Hepatocyte (in vitro differentiated cells): Measurements from ENCODE around the gene KIFAP3. TPM values are rescaled to one million over a fixed set of nuclear protein-coding genes. Genes with fewer than 3 reads are reported as not detected.

ENCODE experiments used
- DNase-seq: peaks from one replicate; pipeline ENCODE4 v3.0.0-alpha.2; 2016; ENCODE audit warnings: low spot score
- H2AFZ ChIP-seq: fragments of 200-600 bp; sonication (generic); 2 replicates; pipeline ENCODE4 v1.6.0; 2016; ENCODE audit warnings: antibody characterized with exemption, mild to moderate bottlenecking
- H3K27ac ChIP-seq: fragments of 200-600 bp; sonication (generic); 2 replicates; pipeline ENCODE4 v1.5.1; 2016; ENCODE audit warnings: mild to moderate bottlenecking
- H3K27me3 ChIP-seq: fragments of 200-600 bp; sonication (generic); 2 replicates; pipeline ENCODE4 v1.6.1; 2016
- H3K36me3 ChIP-seq: fragments of 200-600 bp; sonication (generic); replicated peaks from 2 replicates; pipeline ENCODE4 v1.5.1; 2016; ENCODE audit warnings: low read depth; ENCODE audit not compliant: insufficient read depth
- H3K4me1 ChIP-seq: fragments of 200-600 bp; sonication (generic); 2 replicates; pipeline ENCODE4 v1.5.1; 2016; ENCODE audit warnings: mild to moderate bottlenecking, moderate library complexity; ENCODE audit not compliant: insufficient read depth
- H3K4me2 ChIP-seq: fragments of 200-600 bp; sonication (generic); 2 replicates; pipeline ENCODE4 v1.6.0; 2016
- H3K4me3 ChIP-seq: fragments of 200-600 bp; sonication (generic); 2 replicates; pipeline ENCODE4 v1.5.1; 2016; ENCODE audit warnings: mild to moderate bottlenecking
- H3K79me2 ChIP-seq: fragments of 200-600 bp; sonication (generic); 2 replicates; pipeline ENCODE4 v1.6.0; 2017; ENCODE audit warnings: mild to moderate bottlenecking
- H3K9me2 ChIP-seq: fragments of 200-600 bp; sonication (generic); replicated peaks from 2 replicates; pipeline ENCODE4 v1.6.0; 2017; ENCODE audit warnings: mild to moderate bottlenecking; ENCODE audit not compliant: insufficient read depth
- H3K9me3 ChIP-seq: fragments of 200-600 bp; sonication (generic); 2 replicates; pipeline ENCODE4 v1.5.1; 2016; ENCODE audit warnings: low read depth, mild to moderate bottlenecking
- H4K20me1 ChIP-seq: fragments of 200-600 bp; sonication (generic); 2 replicates; pipeline ENCODE4 v1.6.0; 2016; ENCODE audit warnings: mild to moderate bottlenecking; ENCODE audit not compliant: insufficient read depth, poor library complexity, severe bottlenecking
- CTCF ChIP-seq: fragments of 200-600 bp; sonication (generic); IDR thresholded peaks from 2 replicates; pipeline ENCODE4 v1.5.1; 2016; ENCODE audit warnings: antibody characterized with exemption, mild to moderate bottlenecking; ENCODE audit not compliant: poor library complexity
- EZH2 ChIP-seq: fragments of 200-600 bp; sonication (generic); IDR thresholded peaks from 2 replicates; pipeline ENCODE4 v1.6.1; 2016; ENCODE audit warnings: antibody characterized with exemption, mild to moderate bottlenecking, borderline replicate concordance
- EZH2phosphoT487 ChIP-seq: fragments of 200-600 bp; sonication (generic); IDR thresholded peaks from one replicate; pipeline ENCODE4 v1.6.1; 2018; ENCODE audit warnings: antibody characterized with exemption, mild to moderate bottlenecking, low read depth, moderate library complexity; ENCODE audit not compliant: unreplicated experiment, severe bottlenecking
- WGBS: methylation state at CpG from one replicate; pipeline ENCODE4 v1.1.6; 2016; ENCODE audit warnings: low lambda C conversion rate; ENCODE audit errors: missing lambda C conversion rate; 5-methylcytosine and 5-hydroxymethylcytosine counted together
- polyA plus RNA-seq: library from polyadenylated mRNA; unstranded; fragments of >200 nt; fragmentation: Nextera tagmentation; extraction: Ambion mirVana; gene quantifications from 2 replicates; pipeline ENCODE4 v1.2.1, GENCODE V29; 2016
- total RNA-seq: library from RNA; depleted of rRNA; stranded (reverse); fragments of >200 nt; gene quantifications from 2 replicates; pipeline ENCODE4 v1.2.3, GENCODE V29; 2014

The KIFAP3 gene
- total and polyA plus RNA-seq, 2 experiments from 2014 or later: 15.4 to 28.2 TPM

GRCh38 chr1:169958987-169959386, 115.5 kb downstream of the KIFAP3 start:
- Histone ChIP-seq H4K20me1 (no peaks in the 10 kb centered on the region), H2AFZ (no peak overlapping the region), H3K9me3 (no peaks in the 10 kb centered on the region), H3K9me2 (no peaks in the 10 kb centered on the region), H3K79me2 (no peaks in the 10 kb centered on the region), H3K36me3 (no peaks in the 10 kb centered on the region), H3K27ac (no peak overlapping the region), H3K4me1 (no peaks in the 10 kb centered on the region), H3K4me2 (no peak overlapping the region), H3K4me3 (no peak overlapping the region), H3K27me3 (no peaks in the 10 kb centered on the region)
- no peak for DNase-seq
- no peak for TF ChIP-seq EZH2phosphoT487
- TF ChIP-seq EZH2: no peak
- TF ChIP-seq CTCF: no peak
- 64% methylated on average over 3 of the region's 3 CpGs for whole genome bisulfite sequencing

GRCh38 chr1:169957884-169958283, 116.6 kb downstream of the KIFAP3 start:
- Histone ChIP-seq H3K79me2 (no peaks in the 10 kb centered on the region), H3K36me3 (no peaks in the 10 kb centered on the region), H4K20me1 (no peaks in the 10 kb centered on the region), H3K9me3 (no peaks in the 10 kb centered on the region), H3K4me1 (no peaks in the 10 kb centered on the region), H3K27ac (no peak overlapping the region), H3K4me3 (no peak overlapping the region), H3K4me2 (no peak overlapping the region), H3K9me2 (no peaks in the 10 kb centered on the region), H3K27me3 (no peaks in the 10 kb centered on the region), H2AFZ (no peak overlapping the region)
- no peak for DNase-seq
- WGBS: 72% methylated on average over 3 of the region's 3 CpGs
- TF ChIP-seq CTCF: no peak
- no peak for TF ChIP-seq EZH2
- TF ChIP-seq EZH2phosphoT487: no peak

- Histone ChIP-seq H3K9me3 (no peaks in the 10 kb centered on the region), H3K4me1 (no peaks in the 10 kb centered on the region)
- WGBS: 88% methylated on average over 1 of the region's 1 CpG
These were observed 123.4 kb downstream of the KIFAP3 start for GRCh38 chr1:169951108-169951507.

More at GRCh38 chr1:169951108-169951507, 123.4 kb downstream of the KIFAP3 start:
- H3K79me2 ChIP-seq: no peaks in the 10 kb centered on the region
- TF ChIP-seq EZH2phosphoT487 (no peak), CTCF (no peak), EZH2 (no peak)
- H3K27me3 ChIP-seq: no peaks in the 10 kb centered on the region
- no peaks in the 10 kb centered on the region for H3K9me2 ChIP-seq
- H3K36me3 ChIP-seq: no peaks in the 10 kb centered on the region
- H3K27ac ChIP-seq: no peak overlapping the region
- DNase-seq: no peak
- H3K4me2 ChIP-seq: no peak overlapping the region
- no peak overlapping the region for H2AFZ ChIP-seq
- H3K4me3 ChIP-seq: no peak overlapping the region
- no peaks in the 10 kb centered on the region for H4K20me1 ChIP-seq
